ENCODE measurements around the gene SLAIN1. TPM values are rescaled to one million over a fixed set of nuclear protein-coding genes. Genes with fewer than 3 reads are reported as not detected.

The SLAIN1 gene
- total and polyA plus RNA-seq, 2 of the 8 experiments (the other 6 are each of a cell fraction or from before 2014, with no cell fraction given): 35.0 to 37.7 TPM

- no peak overlapping the region for H2BK12ac ChIP-seq (ENCODE audit: low read depth, low read length)
- H3K36me3 ChIP-seq (ENCODE audit: control insufficient read depth in 2 of 4, insufficient read depth in 4 of 4, low read length in 3 of 4): no peaks in the 10 kb centered on the region
- H3K79me2 ChIP-seq (ENCODE audit: control insufficient read depth in 1 of 2, insufficient read depth in 2 of 2, low read length in 2 of 2): no peaks in the 10 kb centered on the region
- WGBS, 2 experiments (ENCODE audit: extremely low coverage in 1 of 2, insufficient coverage in 1 of 2, insufficient read length in 1 of 2, insufficient replicate concordance in 2 of 2, low coverage in 1 of 2, low lambda C conversion rate in 2 of 2, missing lambda C conversion rate in 1 of 2): 74% methylated on average over 4 of the region's 4 CpGs; no CpG with 5 or more reads in 1 of the 2 experiments
- no peak overlapping the region for H2AFZ ChIP-seq (ENCODE audit: low read length)
- no peak overlapping the region for H3K14ac ChIP-seq (ENCODE audit: insufficient read length)
- no peak overlapping the region for H3K27ac ChIP-seq (ENCODE audit: low read depth, low read length)
- no peak for DNase-seq (ENCODE audit: low read depth in 1 of 2, low spot score in 2 of 2)
- no peak overlapping the region for H3K9ac ChIP-seq (replicated peaks in 1 of 4; ENCODE audit: extremely low read depth in 1 of 4, low read depth in 3 of 4, low read length in 3 of 4)
- no peak for FAIRE-seq
- no peak overlapping the region for H4K5ac ChIP-seq (ENCODE audit: insufficient read length, low read depth, low read length)
- no peaks in the 10 kb centered on the region for H3K79me1 ChIP-seq (ENCODE audit: low read depth, low read length)
- no peak overlapping the region for H2BK20ac ChIP-seq (ENCODE audit: low read length)
- no peaks in the 10 kb centered on the region for H3K23me2 ChIP-seq (ENCODE audit: low read depth, low read length)
- no peak overlapping the region for H4K91ac ChIP-seq (replicated peaks; ENCODE audit: insufficient read length, low read length)
- H3K18ac ChIP-seq (ENCODE audit: extremely low read depth, low read length): no peak overlapping the region
- H2BK15ac ChIP-seq (ENCODE audit: low read length): no peak overlapping the region
- H3K4me1 ChIP-seq (replicated peaks in 1 of 4; ENCODE audit: control insufficient read depth in 3 of 4, insufficient read depth in 4 of 4, low read length in 3 of 4): peaks cover 0 to 2% (median 0%) of the 10 kb centered on the region in 4 experiments; a peak in 2 of 7 replicates
- H4K20me1 ChIP-seq (replicated peaks in 1 of 2; ENCODE audit: control insufficient read depth in 1 of 2, insufficient read depth in 2 of 2, low read length in 2 of 2): no peaks in the 10 kb centered on the region
- H2AK5ac ChIP-seq (ENCODE audit: low read depth, low read length): no peak overlapping the region
- no peak overlapping the region for H3K23ac ChIP-seq (ENCODE audit: insufficient read length)
- no peaks in the 10 kb centered on the region for H3K9me3 ChIP-seq (ENCODE audit: insufficient read depth in 2 of 2, low read depth in 1 of 2, low read length in 1 of 2)
- H2BK120ac ChIP-seq (replicated peaks; ENCODE audit: low read depth, low read length): no peak overlapping the region
- H3K27me3 ChIP-seq (replicated peaks in 1 of 4; ENCODE audit: control insufficient read depth in 3 of 4, extremely low read depth in 1 of 4, insufficient read depth in 3 of 4, low read length in 3 of 4): no peaks in the 10 kb centered on the region
- H3K4me2 ChIP-seq (ENCODE audit: insufficient read depth in 1 of 2, low read depth in 2 of 2, low read length in 2 of 2): no peak overlapping the region
- ChIA-PET CTCF (ENCODE audit: partially characterized antibody) (interaction anchor here (0.9 to 3.7 kb wide), 10 partner anchors 11 to 361 kb away, joined by 3 to 35 read pairs (median 3); no protein-coding TSS in a partner anchor), POLR2A (ENCODE audit: partially characterized antibody) (interaction anchor here (1.2 kb wide), 1 partner anchor 10 kb away, joined by 3 read pairs; no protein-coding TSS in a partner anchor)
- no peak overlapping the region for H2BK5ac ChIP-seq (ENCODE audit: low read depth, low read length)
- no peak overlapping the region for H3K4me3 ChIP-seq (ENCODE audit: extremely low read depth in 1 of 4, insufficient read depth in 2 of 4, low read depth in 3 of 4, low read length in 4 of 4)
- no peak overlapping the region for H3K56ac ChIP-seq (replicated peaks; ENCODE audit: insufficient read length, low read depth, low read length)
- no peak overlapping the region for H3K4ac ChIP-seq (replicated peaks; ENCODE audit: insufficient read length, low read depth, low read length)
- H4K8ac ChIP-seq (ENCODE audit: extremely low read depth, insufficient read depth, low read length): no peak overlapping the region
- TF ChIP-seq SIN3A (conservative IDR thresholded peaks at IDR 0.05 in 1 of 2, IDR thresholded peaks at IDR 0.05 in 1 of 2; ENCODE audit: low read depth in 1 of 2, low read length in 2 of 2) (no peak), POLR2A (IDR thresholded peaks at IDR 0.05; ENCODE audit: control extremely low read depth in 1 of 2, low read depth in 2 of 2, low read length in 2 of 2) (no peak), MAFK (IDR thresholded peaks at IDR 0.05; ENCODE audit: low read depth, low read length) (no peak), GABPA (IDR thresholded peaks at IDR 0.05; ENCODE audit: borderline replicate concordance, insufficient read depth, low read length) (no peak), POU5F1 (IDR thresholded peaks at IDR 0.05; ENCODE audit: low read depth, low read length) (no peak), KDM5A (IDR thresholded peaks at IDR 0.05; ENCODE audit: low read length) (no peak), EP300 (IDR thresholded peaks at IDR 0.05; ENCODE audit: borderline replicate concordance in 1 of 2, low read depth in 2 of 2, low read length in 2 of 2) (no peak), USF2 (IDR thresholded peaks at IDR 0.05; ENCODE audit: low read length) (no peak), CHD1 (IDR thresholded peaks at IDR 0.05; ENCODE audit: low read depth, low read length) (no peak), TAF7 (optimal IDR thresholded peaks at IDR 0.05; ENCODE audit: borderline replicate concordance, low read depth, low read length) (no peak), HDAC6 (IDR thresholded peaks at IDR 0.05; ENCODE audit: low read depth, low read length) (no peak)
Measured at GRCh38 chr13:77776704-77777103, 79.2 kb downstream of the SLAIN1 start.

All from H1 (cell line).